CD14-positive monocyte (primary cell): ENCODE data around the gene SLC4A7. TPM values are rescaled to one million over a fixed set of nuclear protein-coding genes. Genes with fewer than 3 reads are reported as not detected.

Experiments used
- DNase-seq, 3 donors: peaks; one replicate each; pipeline ENCODE4 v3.0.0-alpha.2; 2011 to 2022
- H2AFZ ChIP-seq: 2 replicates; pipeline ENCODE4 v1.6.0; 2012; ENCODE audit warnings: mild to moderate bottlenecking, low read depth, low read length, inconsistent platforms; ENCODE audit not compliant: insufficient read depth, poor library complexity, severe bottlenecking
- H3K27ac ChIP-seq, 2 donors: 1 replicate in 1 of 2; 2 replicates in 1 of 2; pipeline ENCODE4 v1.5.1; 2012 to 2013; ENCODE audit warnings: low read length in 2 of 2, control low read depth in 1 of 2, inconsistent platforms in 1 of 2, low read depth in 1 of 2, mild to moderate bottlenecking in 1 of 2
- H3K27me3 ChIP-seq, 2 donors: one replicate each; pipeline versions ENCODE4 v1.6.0 to v1.6.1; 2011 to 2013; ENCODE audit warnings: low read length in 2 of 2; ENCODE audit not compliant: control insufficient read depth in 2 of 2, insufficient read depth in 2 of 2
- H3K36me3 ChIP-seq, 2 donors: replicated peaks in 1 of 2; 1 replicate in 1 of 2; 2 replicates in 1 of 2; pipeline versions ENCODE4 v1.5.1 to v1.6.1; 2012 to 2013; ENCODE audit warnings: low read length in 2 of 2, control low read depth in 1 of 2, inconsistent platforms in 1 of 2, mild to moderate bottlenecking in 1 of 2; ENCODE audit not compliant: insufficient read depth in 2 of 2, control insufficient read depth in 1 of 2
- H3K4me1 ChIP-seq, 2 donors: 1 replicate in 1 of 2; 2 replicates in 1 of 2; pipeline versions ENCODE4 v1.5.1 to v1.6.1; 2012 to 2013; ENCODE audit warnings: low read length in 2 of 2, control low read depth in 1 of 2, inconsistent platforms in 1 of 2, mild to moderate bottlenecking in 1 of 2, moderate library complexity in 1 of 2; ENCODE audit not compliant: insufficient read depth in 2 of 2, control insufficient read depth in 1 of 2
- H3K4me2 ChIP-seq: replicated peaks from 2 replicates; pipeline ENCODE3; 2012; ENCODE audit warnings: low read length, moderate library complexity, mild to moderate bottlenecking; ENCODE audit not compliant: poor library complexity, severe bottlenecking; ENCODE audit errors: extremely low read depth
- H3K4me3 ChIP-seq, 3 experiments: fragments of 200-600 bp in 1 of 3; sonication (generic) in 1 of 3; replicated peaks in 1 of 3; 1 replicate in 2 of 3; 2 replicates in 1 of 3; pipeline ENCODE4 v1.5.1; 2011 to 2013; ENCODE audit warnings: low read length in 3 of 3, mild to moderate bottlenecking in 3 of 3, control low read depth in 2 of 3, low read depth in 2 of 3, inconsistent platforms in 1 of 3, moderate library complexity in 1 of 3
- H3K79me2 ChIP-seq: 2 replicates; pipeline ENCODE4 v1.6.0; 2012; ENCODE audit warnings: mild to moderate bottlenecking, control low read depth, inconsistent platforms, low read length, moderate library complexity; ENCODE audit not compliant: insufficient read depth
- H3K9ac ChIP-seq: 2 replicates; pipeline ENCODE4 v1.6.0; 2017; ENCODE audit warnings: low read length, mild to moderate bottlenecking; ENCODE audit not compliant: insufficient read depth, poor library complexity, severe bottlenecking
- H3K9me3 ChIP-seq, 2 donors: replicated peaks in 1 of 2; 1 replicate in 1 of 2; 2 replicates in 1 of 2; pipeline versions ENCODE4 v1.5.1 to v1.6.1; 2012 to 2013; ENCODE audit warnings: low read length in 2 of 2, control low read depth in 1 of 2; ENCODE audit not compliant: control insufficient read depth in 1 of 2, insufficient read depth in 1 of 2
- H4K20me1 ChIP-seq: 2 replicates; pipeline ENCODE4 v1.6.0; 2012; ENCODE audit warnings: mild to moderate bottlenecking, low read length, control low read depth, moderate library complexity; ENCODE audit not compliant: insufficient read depth
- H3K27ac Mint-ChIP-seq, 7 donors: one replicate each; pipeline ENCODE4 v1.8.0; 2020; ENCODE audit warnings: mild to moderate bottlenecking in 7 of 7, mixed read lengths in 7 of 7, moderate library complexity in 6 of 7, inconsistent platforms in 2 of 7
- H3K27me3 Mint-ChIP-seq, 3 donors: one replicate each; pipeline ENCODE4 v1.8.0; 2021 to 2022; ENCODE audit warnings: low read depth in 3 of 3, mild to moderate bottlenecking in 3 of 3, mixed read lengths in 3 of 3, moderate library complexity in 3 of 3, inconsistent platforms in 1 of 3
- H3K36me3 Mint-ChIP-seq, 2 donors: one replicate each; pipeline ENCODE4 v1.8.0; 2020; ENCODE audit warnings: mixed read lengths in 2 of 2, inconsistent platforms in 1 of 2, mild to moderate bottlenecking in 1 of 2
- H3K4me1 Mint-ChIP-seq: one replicate; pipeline ENCODE4 v1.8.0; 2020; ENCODE audit warnings: mild to moderate bottlenecking, mixed read lengths
- H3K4me3 Mint-ChIP-seq, 2 donors: one replicate each; pipeline ENCODE4 v1.8.0; 2020; ENCODE audit warnings: mild to moderate bottlenecking in 2 of 2, mixed read lengths in 2 of 2, moderate library complexity in 1 of 2
- H3K9me3 Mint-ChIP-seq, 7 donors: one replicate each; pipeline ENCODE4 v1.8.0; 2020 to 2022; ENCODE audit warnings: mixed read lengths in 7 of 7, mild to moderate bottlenecking in 6 of 7, moderate library complexity in 6 of 7, inconsistent platforms in 2 of 7
- WGBS: methylation state at CpG from one replicate; pipeline ENCODE4 v1.1.5; 2013; ENCODE audit warnings: missing lambda C conversion rate; ENCODE audit not compliant: insufficient coverage; 5-methylcytosine and 5-hydroxymethylcytosine counted together
- intact Hi-C, 2 donors: fragments of 100-400 bp; cut with micrococcal nuclease; formaldehyde crosslinking; loops; one replicate each; pipeline versions ENCODE4 v1.15.0 to v1.15.1; 2023
- polyA plus RNA-seq, 3 donors: library from polyadenylated mRNA; depleted of rRNA in 1 of 3; unstranded in 2 of 3; stranded (reverse) in 1 of 3; fragments of 300-500 nt in 2 of 3; fragments of >200 nt in 1 of 3; fragmentation: Illumina TruSeq in 2 of 3; gene quantifications; 1 replicate in 2 of 3; 2 replicates in 1 of 3; pipeline ENCODE4 v1.2.3, GENCODE V29; 2012 to 2021
- TF ChIP-seq, protein P1 (sequence below): fragments of 200-600 bp; IDR thresholded peaks from one replicate; pipeline ENCODE4 v1.8.0; 2022; ENCODE audit warnings: antibody characterized with exemption, mild to moderate bottlenecking

Gene SLC4A7
- polyA plus RNA-seq, 3 donors = 5.4 to 7.6 (median 5.5) TPM

DNA sequence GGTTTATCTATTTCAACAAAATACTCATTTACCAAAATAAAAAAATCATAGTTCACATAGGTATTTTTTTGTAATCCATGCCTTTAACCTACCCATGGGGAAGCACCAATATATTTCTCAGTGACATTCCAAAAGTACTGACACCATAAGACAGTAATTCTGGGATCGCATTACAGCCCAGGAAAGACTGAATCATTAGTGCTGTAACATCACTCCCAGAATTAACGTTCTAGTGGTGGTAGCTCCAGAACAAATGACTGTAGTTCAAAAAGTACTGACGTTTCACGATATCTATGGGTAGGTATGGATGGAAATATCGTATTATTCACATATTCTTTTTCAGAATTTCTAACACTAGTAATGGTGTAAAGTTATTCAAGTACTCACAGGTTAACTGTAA lies 60.7 kb downstream of the SLC4A7 start:
- Histone ChIP-seq H3K4me2 (no peak overlapping the region), H3K36me3 (peaks cover 32 to 58% of the 10 kb centered on the region in 2 donors), H2AFZ (no peak overlapping the region), H3K27ac (no peak overlapping the region), H4K20me1 (no peaks in the 10 kb centered on the region), H3K4me3 (no peak overlapping the region), H3K9ac (no peak overlapping the region), H3K27me3 (no peaks in the 10 kb centered on the region), H3K79me2 (no peaks in the 10 kb centered on the region), H3K4me1 (no peaks in the 10 kb centered on the region), H3K9me3 (no peaks in the 10 kb centered on the region)
- 100% methylated on average over 1 of the region's 5 CpGs for WGBS
- DNase-seq = no peak
- TF ChIP-seq, protein P1, sequence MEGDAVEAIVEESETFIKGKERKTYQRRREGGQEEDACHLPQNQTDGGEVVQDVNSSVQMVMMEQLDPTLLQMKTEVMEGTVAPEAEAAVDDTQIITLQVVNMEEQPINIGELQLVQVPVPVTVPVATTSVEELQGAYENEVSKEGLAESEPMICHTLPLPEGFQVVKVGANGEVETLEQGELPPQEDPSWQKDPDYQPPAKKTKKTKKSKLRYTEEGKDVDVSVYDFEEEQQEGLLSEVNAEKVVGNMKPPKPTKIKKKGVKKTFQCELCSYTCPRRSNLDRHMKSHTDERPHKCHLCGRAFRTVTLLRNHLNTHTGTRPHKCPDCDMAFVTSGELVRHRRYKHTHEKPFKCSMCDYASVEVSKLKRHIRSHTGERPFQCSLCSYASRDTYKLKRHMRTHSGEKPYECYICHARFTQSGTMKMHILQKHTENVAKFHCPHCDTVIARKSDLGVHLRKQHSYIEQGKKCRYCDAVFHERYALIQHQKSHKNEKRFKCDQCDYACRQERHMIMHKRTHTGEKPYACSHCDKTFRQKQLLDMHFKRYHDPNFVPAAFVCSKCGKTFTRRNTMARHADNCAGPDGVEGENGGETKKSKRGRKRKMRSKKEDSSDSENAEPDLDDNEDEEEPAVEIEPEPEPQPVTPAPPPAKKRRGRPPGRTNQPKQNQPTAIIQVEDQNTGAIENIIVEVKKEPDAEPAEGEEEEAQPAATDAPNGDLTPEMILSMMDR = no peak
- H3K9me3 Mint-ChIP-seq = no peaks in the 10 kb centered on the region
- no peak overlapping the region for H3K27ac Mint-ChIP-seq
- intact Hi-C loops = no loop called here
- no peaks in the 10 kb centered on the region for H3K4me1 Mint-ChIP-seq
- H3K27me3 Mint-ChIP-seq = no peaks in the 10 kb centered on the region
- H3K36me3 Mint-ChIP-seq = peaks cover 36 to 41% of the 10 kb centered on the region in 2 donors
- H3K4me3 Mint-ChIP-seq = no peak overlapping the region

GRCh38 chr3:27422617-27423016 lies 61.6 kb downstream of the SLC4A7 start:
- Histone ChIP-seq H3K4me1 (no peaks in the 10 kb centered on the region), H3K9ac (no peak overlapping the region), H3K9me3 (no peaks in the 10 kb centered on the region), H4K20me1 (no peaks in the 10 kb centered on the region), H3K27me3 (no peaks in the 10 kb centered on the region), H3K4me3 (no peak overlapping the region), H3K4me2 (no peak overlapping the region), H2AFZ (no peak overlapping the region), H3K79me2 (no peaks in the 10 kb centered on the region), H3K36me3 (peaks cover 38 to 62% of the 10 kb centered on the region in 2 donors), H3K27ac (no peak overlapping the region)
- H3K36me3 Mint-ChIP-seq = peaks cover 39 to 44% of the 10 kb centered on the region in 2 donors
- H3K27ac Mint-ChIP-seq = peak overlapping the region in 1 of 7 donors; percentile 72
- DNase-seq = no peak
- 100% methylated on average over 1 of the region's 2 CpGs for WGBS
- intact Hi-C loops = no loop called here
- TF ChIP-seq, protein P1 = no peak
- no peak overlapping the region for H3K4me3 Mint-ChIP-seq
- no peaks in the 10 kb centered on the region for H3K27me3 Mint-ChIP-seq
- H3K4me1 Mint-ChIP-seq = no peaks in the 10 kb centered on the region
- H3K9me3 Mint-ChIP-seq = no peaks in the 10 kb centered on the region
